HCT116 (cell line): Measurements from ENCODE around the gene MEIS2. TPM values are rescaled to one million over a fixed set of nuclear protein-coding genes. Genes with fewer than 3 reads are reported as not detected.

Experiments
- ATAC-seq: fragments of 200-7000 bp; cut with Tn5 transposase; 2 replicates; pipeline ENCODE4 v1.9.1; 2020; ENCODE audit warnings: mild to moderate bottlenecking, moderate library complexity
- BruUV-seq: library from RNA; stranded (reverse); fragments of 400-500 nt; replicated peaks from 2 replicates; lab custom pipeline; 2021; lab: Mats Ljungman, UMichigan
- CTCF ChIA-PET: fragments of 300-600 bp; sonication (Branson Sonifier 250); formaldehyde crosslinking; loops from one replicate; lab custom pipeline; 2021; ENCODE audit warnings: antibody characterized with exemption; lab: Charles Lee
- POLR2A ChIA-PET: fragments of 300-600, 350-600 bp; sonication (Branson Sonifier 250); formaldehyde crosslinking; loops from one replicate; lab custom pipeline; 2021; ENCODE audit warnings: antibody characterized with exemption; lab: Charles Lee
- RAD21 ChIA-PET, 2 experiments: fragments of 300-600 bp; sonication (Branson Sonifier 250); formaldehyde crosslinking; loops; one replicate each; lab custom pipeline; 2023; ENCODE audit warnings: low total read pairs in 2 of 2; ENCODE audit not compliant: uncharacterized antibody in 2 of 2, unreplicated experiment in 2 of 2, low non-redundant PET in 1 of 2; lab: Charles Lee
- DNase-seq: peaks from one replicate; pipeline ENCODE4 v3.0.0-alpha.2; 2010; ENCODE audit warnings: low read depth, low spot score
- H2AFZ ChIP-seq: fragments of 200-600 bp; shearing (Covaris generic), sonication (generic); 2 replicates; pipeline ENCODE4 v1.6.1; 2017; ENCODE audit warnings: low read depth, mixed run types, mixed read lengths, antibody characterized with exemption, low read length; ENCODE audit not compliant: poor library complexity, severe bottlenecking
- H3K27ac ChIP-seq: 2 replicates; pipeline ENCODE4 v1.5.1; 2012; ENCODE audit warnings: low read depth, low read length
- H3K27me3 ChIP-seq: fragments of 200-600 bp; sonication (generic); 2 replicates; pipeline ENCODE4 v1.6.1; 2016; ENCODE audit warnings: mixed run types, low read length, mixed read lengths; ENCODE audit not compliant: insufficient read depth
- H3K36me3 ChIP-seq, 2 experiments: fragments of 200-500 bp in 1 of 2; fragments of 200-600 bp in 1 of 2; sonication (Bioruptor generic) in 1 of 2; sonication (generic) in 1 of 2; 2 replicates each; pipeline versions ENCODE4 v1.5.1 to v1.6.1; 2014 to 2016; ENCODE audit warnings: low read length in 2 of 2, inconsistent platforms in 1 of 2, mixed read lengths in 1 of 2, mixed run types in 1 of 2; ENCODE audit not compliant: insufficient read depth in 2 of 2, control insufficient read depth in 1 of 2
- H3K4me1 ChIP-seq, 2 experiments: fragments of 200-600 bp in 1 of 2; sonication (generic) in 1 of 2; 2 replicates each; pipeline versions ENCODE4 v1.5.1 to v1.6.1; 2012 to 2017; ENCODE audit warnings: low read length in 2 of 2, inconsistent platforms in 1 of 2, mild to moderate bottlenecking in 1 of 2, mixed read lengths in 1 of 2, mixed run types in 1 of 2, moderate library complexity in 1 of 2; ENCODE audit not compliant: insufficient read depth in 2 of 2, control insufficient read depth in 1 of 2
- H3K4me2 ChIP-seq: fragments of 200-600 bp; sonication (generic); 2 replicates; pipeline ENCODE4 v1.6.1; 2017; ENCODE audit warnings: mixed run types, low read length, mixed read lengths
- H3K4me3 ChIP-seq, 2 experiments: fragments of 200-600 bp in 1 of 2; sonication (generic) in 1 of 2; replicated peaks in 1 of 2; 2 replicates each; pipeline ENCODE4 v1.5.1; 2011 to 2016; ENCODE audit warnings: low read length in 2 of 2, control low read depth in 1 of 2, low read depth in 1 of 2, mild to moderate bottlenecking in 1 of 2, mixed read lengths in 1 of 2, mixed run types in 1 of 2
- H3K79me2 ChIP-seq: fragments of 200-600 bp; sonication (generic); 2 replicates; pipeline ENCODE4 v1.6.1; 2017; ENCODE audit warnings: mild to moderate bottlenecking, mixed run types, low read length, moderate library complexity, mixed read lengths; ENCODE audit not compliant: insufficient read depth
- H3K9ac ChIP-seq: fragments of 200-600 bp; sonication (generic); 2 replicates; pipeline ENCODE4 v1.6.1; 2016; ENCODE audit warnings: low read length, mixed read lengths
- H3K9me2 ChIP-seq: fragments of 200-600 bp; sonication (generic), shearing (Covaris generic); 2 replicates; pipeline ENCODE4 v1.6.1; 2017; ENCODE audit warnings: mixed run types, mild to moderate bottlenecking, moderate library complexity; ENCODE audit not compliant: insufficient read depth
- H3K9me3 ChIP-seq, 2 experiments: fragments of 200-500 bp in 1 of 2; fragments of 200-600 bp in 1 of 2; sonication (Bioruptor generic) in 1 of 2; sonication (generic) in 1 of 2; 2 replicates each; pipeline ENCODE4 v1.6.1; 2014 to 2017; ENCODE audit warnings: low read length in 2 of 2, mixed read lengths in 2 of 2, inconsistent platforms in 1 of 2, low read depth in 1 of 2, mild to moderate bottlenecking in 1 of 2, mixed run types in 1 of 2, moderate library complexity in 1 of 2; ENCODE audit not compliant: control insufficient read depth in 1 of 2, insufficient read depth in 1 of 2
- H4K20me1 ChIP-seq: fragments of 200-600 bp; sonication (generic), shearing (Covaris generic); 2 replicates; pipeline ENCODE4 v1.6.1; 2017; ENCODE audit warnings: mixed run types, mild to moderate bottlenecking, moderate library complexity; ENCODE audit not compliant: insufficient read depth
- EGR1 ChIP-seq: IDR thresholded peaks from 2 replicates; pipeline ENCODE4 v1.6.1; 2012; ENCODE audit warnings: low read depth
- FOSL1 ChIP-seq: IDR thresholded peaks from 2 replicates; pipeline ENCODE4 v1.6.1; 2012; ENCODE audit warnings: low read depth
- POLR2AphosphoS5 ChIP-seq: IDR thresholded peaks from 2 replicates; pipeline ENCODE4 v1.6.1; 2011; ENCODE audit warnings: mild to moderate bottlenecking, low read depth, low read length, moderate library complexity
- SIN3A ChIP-seq: IDR thresholded peaks from 2 replicates; pipeline ENCODE4 v1.6.1; 2012; ENCODE audit warnings: low read depth
- SRF ChIP-seq: IDR thresholded peaks from 2 replicates; pipeline ENCODE4 v1.6.1; 2012; ENCODE audit warnings: low read depth
- YY1 ChIP-seq: IDR thresholded peaks from 2 replicates; pipeline ENCODE4 v1.6.1; 2011; ENCODE audit warnings: low read length, low read depth, moderate library complexity, mild to moderate bottlenecking; ENCODE audit not compliant: insufficient replicate concordance; ENCODE audit errors: extremely low read depth
- intact Hi-C: fragments of 100-400 bp; cut with micrococcal nuclease; formaldehyde crosslinking; loops from 2 replicates; pipeline ENCODE4 v1.10.0; 2022
- total RNA-seq: library from RNA; stranded (reverse); gene quantifications from one replicate; pipeline ENCODE4 v1.2.1, GENCODE V29; 2021; ENCODE audit not compliant: unreplicated experiment
- TF ChIP-seq, protein P1 (sequence below): IDR thresholded peaks from 2 replicates; pipeline ENCODE4 v1.6.1; 2012
- TF ChIP-seq, protein P2 (sequence below): IDR thresholded peaks from 2 replicates; pipeline ENCODE4 v1.6.1; 2012; ENCODE audit warnings: low read depth

The MEIS2 gene
- total RNA-seq, 1 experiment from 2014 or later, result 11.5 TPM

DNA sequence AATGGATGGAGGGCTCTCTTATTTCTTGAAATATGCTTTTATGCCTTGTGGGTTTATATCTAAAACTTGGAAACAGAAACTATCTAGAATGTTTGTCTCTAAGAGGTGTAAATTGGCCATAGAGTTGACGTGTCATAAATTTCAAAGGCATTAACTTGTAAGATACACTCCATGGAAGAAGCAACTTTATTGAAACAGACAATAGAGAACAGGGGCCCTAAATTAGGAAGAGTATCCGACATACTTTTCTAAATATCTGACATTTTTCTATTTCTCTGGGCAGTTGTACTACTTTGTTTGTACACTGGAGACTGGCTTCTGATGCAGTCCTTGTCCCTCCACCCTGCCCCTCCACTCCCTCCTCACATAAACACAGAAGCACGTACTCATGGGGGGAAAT, 50.0 kb downstream of the MEIS2 start:
- Histone ChIP-seq H3K9me3 (no peaks in the 10 kb centered on the region), H4K20me1 (no peaks in the 10 kb centered on the region), H3K79me2 (no peaks in the 10 kb centered on the region), H2AFZ (no peak overlapping the region), H3K9me2 (no peaks in the 10 kb centered on the region), H3K36me3 (no peaks in the 10 kb centered on the region), H3K4me2 (no peak overlapping the region), H3K9ac (no peak overlapping the region), H3K4me1 (no peaks in the 10 kb centered on the region), H3K27ac (no peak overlapping the region), H3K4me3 (no peak overlapping the region), H3K27me3 (no peaks in the 10 kb centered on the region)
- no peak for DNase-seq
- ChIA-PET CTCF (no interaction called here), RAD21 (no interaction called here), POLR2A (no interaction called here)
- ATAC-seq, result no peak
- intact Hi-C loops, result no loop called here
- no TSS peak for BruUV-seq
- TF ChIP-seq EGR1 (no peak), POLR2AphosphoS5 (no peak), FOSL1 (no peak), SRF (no peak), YY1 (no peak), SIN3A (no peak)
- TF ChIP-seq, protein P1, sequence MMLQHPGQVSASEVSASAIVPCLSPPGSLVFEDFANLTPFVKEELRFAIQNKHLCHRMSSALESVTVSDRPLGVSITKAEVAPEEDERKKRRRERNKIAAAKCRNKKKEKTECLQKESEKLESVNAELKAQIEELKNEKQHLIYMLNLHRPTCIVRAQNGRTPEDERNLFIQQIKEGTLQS, result no peak
- TF ChIP-seq, protein P2, sequence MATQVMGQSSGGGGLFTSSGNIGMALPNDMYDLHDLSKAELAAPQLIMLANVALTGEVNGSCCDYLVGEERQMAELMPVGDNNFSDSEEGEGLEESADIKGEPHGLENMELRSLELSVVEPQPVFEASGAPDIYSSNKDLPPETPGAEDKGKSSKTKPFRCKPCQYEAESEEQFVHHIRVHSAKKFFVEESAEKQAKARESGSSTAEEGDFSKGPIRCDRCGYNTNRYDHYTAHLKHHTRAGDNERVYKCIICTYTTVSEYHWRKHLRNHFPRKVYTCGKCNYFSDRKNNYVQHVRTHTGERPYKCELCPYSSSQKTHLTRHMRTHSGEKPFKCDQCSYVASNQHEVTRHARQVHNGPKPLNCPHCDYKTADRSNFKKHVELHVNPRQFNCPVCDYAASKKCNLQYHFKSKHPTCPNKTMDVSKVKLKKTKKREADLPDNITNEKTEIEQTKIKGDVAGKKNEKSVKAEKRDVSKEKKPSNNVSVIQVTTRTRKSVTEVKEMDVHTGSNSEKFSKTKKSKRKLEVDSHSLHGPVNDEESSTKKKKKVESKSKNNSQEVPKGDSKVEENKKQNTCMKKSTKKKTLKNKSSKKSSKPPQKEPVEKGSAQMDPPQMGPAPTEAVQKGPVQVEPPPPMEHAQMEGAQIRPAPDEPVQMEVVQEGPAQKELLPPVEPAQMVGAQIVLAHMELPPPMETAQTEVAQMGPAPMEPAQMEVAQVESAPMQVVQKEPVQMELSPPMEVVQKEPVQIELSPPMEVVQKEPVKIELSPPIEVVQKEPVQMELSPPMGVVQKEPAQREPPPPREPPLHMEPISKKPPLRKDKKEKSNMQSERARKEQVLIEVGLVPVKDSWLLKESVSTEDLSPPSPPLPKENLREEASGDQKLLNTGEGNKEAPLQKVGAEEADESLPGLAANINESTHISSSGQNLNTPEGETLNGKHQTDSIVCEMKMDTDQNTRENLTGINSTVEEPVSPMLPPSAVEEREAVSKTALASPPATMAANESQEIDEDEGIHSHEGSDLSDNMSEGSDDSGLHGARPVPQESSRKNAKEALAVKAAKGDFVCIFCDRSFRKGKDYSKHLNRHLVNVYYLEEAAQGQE, result no peak
